ENCODE measurements around the gene RAB22A.

Gene RAB22A

GRCh38 chr20:58300321-58300720, 9.2 kb upstream of the RAB22A start:
- DNase-seq (ENCODE audit: low read depth in 1 of 2, low spot score in 1 of 2): no peak

- no peak for DNase-seq (ENCODE audit: low read depth in 1 of 2, low spot score in 1 of 2)
These were observed 6.0 kb upstream of the RAB22A start for GRCh38 chr20:58303547-58303946.

GRCh38 chr20:58305061-58305460, 4.5 kb upstream of the RAB22A start:
- DNase-seq (ENCODE audit: low read depth in 1 of 2, low spot score in 1 of 2): no peak

- DNase-seq (ENCODE audit: low read depth in 1 of 2, low spot score in 1 of 2): peak; percentile 21 to 53
These were observed 2.9 kb upstream of the RAB22A start for GRCh38 chr20:58306421-58307261.

- DNase-seq (ENCODE audit: low read depth in 1 of 2, low spot score in 1 of 2): no peak
These were observed 2.2 kb upstream of the RAB22A start for GRCh38 chr20:58307270-58307669.

- DNase-seq (ENCODE audit: low read depth in 1 of 2, low spot score in 1 of 2): no peak
These were observed 1.2 kb upstream of the RAB22A start for GRCh38 chr20:58308290-58308679.

GRCh38 chr20:58308680-58309527, 611 bp upstream of the RAB22A start:
- DNase-seq (ENCODE audit: low read depth in 1 of 2, low spot score in 1 of 2): no peak

GRCh38 chr20:58310291-58310782, 822 bp downstream of the RAB22A start:
- DNase-seq (ENCODE audit: low read depth in 1 of 2, low spot score in 1 of 2): no peak

- DNase-seq (ENCODE audit: low read depth in 1 of 2, low spot score in 1 of 2): no peak
These were observed 3.3 kb downstream of the RAB22A start for GRCh38 chr20:58312836-58313235.

- no peak for DNase-seq (ENCODE audit: low read depth in 1 of 2, low spot score in 1 of 2)
These were observed 3.9 kb downstream of the RAB22A start for GRCh38 chr20:58313396-58313795.

GRCh38 chr20:58321205-58321604, 11.7 kb downstream of the RAB22A start:
- no peak for DNase-seq (ENCODE audit: low read depth in 1 of 2, low spot score in 1 of 2)

GRCh38 chr20:58322083-58322482, 12.6 kb downstream of the RAB22A start:
- no peak for DNase-seq (ENCODE audit: low read depth in 1 of 2, low spot score in 1 of 2)

- DNase-seq (ENCODE audit: low read depth in 1 of 2, low spot score in 1 of 2): no peak
These were observed 16.4 kb downstream of the RAB22A start for GRCh38 chr20:58325912-58326311.

- no peak for DNase-seq (ENCODE audit: low read depth in 1 of 2, low spot score in 1 of 2)
These were observed 17.7 kb downstream of the RAB22A start for GRCh38 chr20:58327211-58327610.

GRCh38 chr20:58328836-58329235, 19.3 kb downstream of the RAB22A start:
- no peak for DNase-seq (ENCODE audit: low read depth in 1 of 2, low spot score in 1 of 2)

GRCh38 chr20:58329711-58330110, 20.2 kb downstream of the RAB22A start:
- DNase-seq (ENCODE audit: low read depth in 1 of 2, low spot score in 1 of 2): no peak

- DNase-seq (ENCODE audit: low read depth in 1 of 2, low spot score in 1 of 2): no peak
These were observed 20.7 kb downstream of the RAB22A start for GRCh38 chr20:58330249-58330648.

- no peak for DNase-seq (ENCODE audit: low read depth in 1 of 2, low spot score in 1 of 2)
These were observed 21.2 kb downstream of the RAB22A start for GRCh38 chr20:58330687-58331086.

- DNase-seq (ENCODE audit: low read depth in 1 of 2, low spot score in 1 of 2): no peak
These were observed 22.5 kb downstream of the RAB22A start for GRCh38 chr20:58331961-58332551.

- DNase-seq (ENCODE audit: low read depth in 1 of 2, low spot score in 1 of 2): no peak
These were observed 30.2 kb downstream of the RAB22A start for GRCh38 chr20:58339741-58340140.

- no peak for DNase-seq (ENCODE audit: low read depth in 1 of 2, low spot score in 1 of 2)
These were observed 30.6 kb downstream of the RAB22A start for GRCh38 chr20:58340151-58340550.

- no peak for DNase-seq (ENCODE audit: low read depth in 1 of 2, low spot score in 1 of 2)
These were observed 31.3 kb downstream of the RAB22A start for GRCh38 chr20:58340853-58341252.
